Effector memory CD4-positive, alpha-beta T cell (primary cell): ENCODE data around the gene PCSK7.

ENCODE experiments used
- DNase-seq, 3 donors: peaks; one replicate each; pipeline ENCODE4 v3.0.0-alpha.2; 2020
- H3K27ac ChIP-seq: 2 replicates; pipeline ENCODE4 v1.7.0; 2013; ENCODE audit warnings: mild to moderate bottlenecking, low read length, moderate library complexity; ENCODE audit not compliant: insufficient read depth, poor library complexity, severe bottlenecking
- H3K27me3 ChIP-seq: replicated peaks from 2 replicates; pipeline ENCODE4 v1.7.0; 2013; ENCODE audit warnings: mild to moderate bottlenecking, low read length; ENCODE audit not compliant: insufficient read depth, control insufficient read depth, poor library complexity, severe bottlenecking
- H3K36me3 ChIP-seq: 2 replicates; pipeline ENCODE4 v1.7.0; 2013; ENCODE audit warnings: mild to moderate bottlenecking, low read length, moderate library complexity; ENCODE audit not compliant: control insufficient read depth, insufficient read depth
- H3K4me1 ChIP-seq: 2 replicates; pipeline ENCODE4 v1.7.0; 2013; ENCODE audit warnings: low read length, mild to moderate bottlenecking; ENCODE audit not compliant: control insufficient read depth, insufficient read depth, poor library complexity, severe bottlenecking
- H3K4me3 ChIP-seq: 2 replicates; pipeline ENCODE4 v1.7.0; 2013; ENCODE audit warnings: low read length, low read depth, mild to moderate bottlenecking; ENCODE audit not compliant: insufficient read depth, poor library complexity, severe bottlenecking
- H3K9me3 ChIP-seq: 2 replicates; pipeline ENCODE4 v1.7.0; 2013; ENCODE audit warnings: mild to moderate bottlenecking, low read length, moderate library complexity; ENCODE audit not compliant: control insufficient read depth

The PCSK7 gene

DNA sequence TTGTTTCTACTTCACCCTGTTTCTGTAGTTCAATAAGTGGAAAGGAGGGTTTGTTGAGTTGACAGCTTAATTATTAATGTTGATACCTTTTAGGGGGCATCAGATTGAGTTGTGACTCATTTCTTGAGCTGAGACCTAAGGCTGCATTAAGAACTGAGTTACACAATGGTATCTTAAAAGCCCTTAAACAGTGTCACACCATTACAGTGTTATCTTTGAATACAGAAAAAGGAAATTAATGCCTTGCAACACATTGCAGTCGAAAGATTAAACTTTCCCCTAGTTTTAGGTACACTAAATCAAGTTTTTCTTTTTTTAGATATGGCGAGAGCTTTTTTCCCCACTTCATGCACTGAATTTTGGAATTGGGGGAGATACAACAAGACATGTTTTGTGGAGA is 71.0 kb downstream of the PCSK7 start:
- Histone ChIP-seq H3K27ac (no peak overlapping the region), H3K36me3 (peaks cover 49% of the 10 kb centered on the region)
- DNase-seq: no peak

DNA sequence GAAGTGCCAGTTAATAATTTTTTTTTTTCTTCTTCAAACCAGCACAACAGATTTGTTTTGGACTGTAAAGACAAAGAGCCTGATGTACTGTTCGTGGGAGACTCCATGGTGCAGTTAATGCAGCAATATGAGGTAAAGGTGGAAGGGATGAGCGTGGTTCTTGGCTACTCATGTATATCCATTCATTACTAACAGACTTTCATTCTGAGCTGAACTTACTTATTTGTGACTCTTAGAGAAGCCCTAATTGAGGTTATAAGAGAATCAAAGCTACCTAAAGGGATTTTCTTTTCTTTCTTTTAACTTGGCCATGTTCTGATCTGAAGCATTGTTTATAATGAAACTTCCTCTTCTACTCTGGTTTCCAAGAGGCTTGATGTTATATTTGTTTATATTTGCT is 72.0 kb downstream of the PCSK7 start:
- no peak overlapping the region for H3K27ac ChIP-seq
- no peak overlapping the region for H3K4me3 ChIP-seq

More for the DNA sequence above, 71.0 kb downstream of the PCSK7 start:
- H3K9me3 ChIP-seq: no peaks in the 10 kb centered on the region
- peaks cover 5% of the 10 kb centered on the region for H3K4me1 ChIP-seq
- H3K4me3 ChIP-seq: no peak overlapping the region
- no peaks in the 10 kb centered on the region for H3K27me3 ChIP-seq

GRCh38 chr11:117157507-117157906 is 74.4 kb downstream of the PCSK7 start:
- peaks cover 5% of the 10 kb centered on the region for H3K4me1 ChIP-seq
- DNase-seq: no peak
- H3K27ac ChIP-seq: no peak overlapping the region
- peaks cover 30% of the 10 kb centered on the region for H3K36me3 ChIP-seq
- H3K9me3 ChIP-seq: no peaks in the 10 kb centered on the region
- H3K27me3 ChIP-seq: no peaks in the 10 kb centered on the region
- no peak overlapping the region for H3K4me3 ChIP-seq

More for the DNA sequence above, 72.0 kb downstream of the PCSK7 start:
- no peaks in the 10 kb centered on the region for H3K27me3 ChIP-seq
- peaks cover 5% of the 10 kb centered on the region for H3K4me1 ChIP-seq
- H3K9me3 ChIP-seq: no peaks in the 10 kb centered on the region
- H3K36me3 ChIP-seq: peaks cover 50% of the 10 kb centered on the region
- DNase-seq: no peak

- Histone ChIP-seq H3K4me3 (no peak overlapping the region), H3K27ac (no peak overlapping the region), H3K4me1 (peaks cover 5% of the 10 kb centered on the region), H3K9me3 (no peaks in the 10 kb centered on the region), H3K36me3 (peaks cover 14% of the 10 kb centered on the region), H3K27me3 (no peaks in the 10 kb centered on the region)
- no peak for DNase-seq
These were observed 77.4 kb downstream of the PCSK7 start for GRCh38 chr11:117154468-117154867.
